Lower lobe of right lung (tissue), 2 donors: ENCODE data around the gene ZSWIM9. TPM values are rescaled to one million over a fixed set of nuclear protein-coding genes. Genes with fewer than 3 reads are reported as not detected.

Source experiments
- ATAC-seq, 2 donors: fragments of 200-7000 bp; cut with Tn5 transposase; one replicate each; pipeline ENCODE4 v1.9.1; 2020 to 2022; ENCODE audit warnings: mild to moderate bottlenecking in 2 of 2, moderate library complexity in 2 of 2
- DNase-seq: peaks from one replicate; pipeline ENCODE4 v3.0.0-alpha.2; 2020
- H3K27ac ChIP-seq: fragments of 200-600 bp; one replicate; pipeline ENCODE4 v1.8.0; 2022
- H3K27me3 ChIP-seq: fragments of 200-600 bp; one replicate; pipeline ENCODE4 v1.8.0; 2022; ENCODE audit warnings: low read depth
- H3K36me3 ChIP-seq: fragments of 200-600 bp; one replicate; pipeline ENCODE4 v1.8.0; 2022; ENCODE audit warnings: mild to moderate bottlenecking
- H3K4me1 ChIP-seq: fragments of 200-600 bp; one replicate; pipeline ENCODE4 v1.8.0; 2022
- H3K4me3 ChIP-seq: fragments of 200-600 bp; one replicate; pipeline ENCODE4 v1.8.0; 2022; ENCODE audit warnings: mild to moderate bottlenecking
- H3K9me3 ChIP-seq: fragments of 200-600 bp; one replicate; pipeline ENCODE4 v1.8.0; 2022
- CTCF ChIP-seq: fragments of 200-600 bp; IDR thresholded peaks from one replicate; pipeline ENCODE4 v1.8.0; 2022; ENCODE audit warnings: antibody characterized with exemption, mild to moderate bottlenecking
- intact Hi-C: fragments of 100-400 bp; cut with DNase I; formaldehyde crosslinking; loops from one replicate; pipeline ENCODE4 v1.11.0; 2022
- total RNA-seq: library from RNA; stranded (reverse); fragmentation: NEBNext Ultra II Directional; extraction: Animal tissue kit (Norgen Biotek cat#: 25700); gene quantifications from one replicate; pipeline ENCODE4 v1.2.1, GENCODE V29; 2021
- donor health status: DM: no; HTN: yes; CAD: no; lungs with severe emphysema.

ZSWIM9 gene
- total RNA-seq, 1 donor from 2014 or later = 7.7 TPM

- H3K4me3 ChIP-seq = no peak overlapping the region
- TF ChIP-seq CTCF = no peak
- H3K9me3 ChIP-seq = no peaks in the 10 kb centered on the region
- ATAC-seq (no peak), DNase-seq (no peak)
- H3K4me1 ChIP-seq = peaks cover 9% of the 10 kb centered on the region
- H3K36me3 ChIP-seq = peaks cover 38% of the 10 kb centered on the region
- H3K27me3 ChIP-seq = no peaks in the 10 kb centered on the region
- intact Hi-C loops = no loop called here
- no peak overlapping the region for H3K27ac ChIP-seq
Observed at GRCh38 chr19:48127561-48127960, 42.9 kb upstream of the ZSWIM9 start.

GRCh38 chr19:48133094-48133493 lies 37.4 kb upstream of the ZSWIM9 start:
- Histone ChIP-seq H3K36me3 (peaks cover 6% of the 10 kb centered on the region), H3K9me3 (no peaks in the 10 kb centered on the region), H3K4me3 (no peak overlapping the region), H3K4me1 (no peaks in the 10 kb centered on the region), H3K27ac (no peak overlapping the region), H3K27me3 (no peaks in the 10 kb centered on the region)
- DNase-seq (no peak), ATAC-seq (no peak)
- no peak for TF ChIP-seq CTCF
- intact Hi-C loops = no loop called here

- intact Hi-C loops = no loop called here
- TF ChIP-seq CTCF = no peak
- Histone ChIP-seq H3K27me3 (no peaks in the 10 kb centered on the region), H3K27ac (no peak overlapping the region), H3K4me1 (no peaks in the 10 kb centered on the region), H3K36me3 (no peaks in the 10 kb centered on the region), H3K4me3 (no peak overlapping the region), H3K9me3 (no peaks in the 10 kb centered on the region)
- ATAC-seq = no peak
- DNase-seq = no peak
Observed at GRCh38 chr19:48135411-48135810, 35.1 kb upstream of the ZSWIM9 start.

- no peaks in the 10 kb centered on the region for H3K27me3 ChIP-seq
- no peak overlapping the region for H3K4me3 ChIP-seq
- intact Hi-C loops = no loop called here
- DNase-seq (no peak), ATAC-seq (no peak)
- no peak for TF ChIP-seq CTCF
- H3K36me3 ChIP-seq = no peaks in the 10 kb centered on the region
- H3K9me3 ChIP-seq = no peaks in the 10 kb centered on the region
- no peak overlapping the region for H3K27ac ChIP-seq
- H3K4me1 ChIP-seq = no peaks in the 10 kb centered on the region
Observed at GRCh38 chr19:48136547-48136946, 33.9 kb upstream of the ZSWIM9 start.

- ATAC-seq (no peak), DNase-seq (no peak)
- Histone ChIP-seq H3K27ac (no peak overlapping the region), H3K4me1 (no peaks in the 10 kb centered on the region), H3K36me3 (no peaks in the 10 kb centered on the region), H3K9me3 (no peaks in the 10 kb centered on the region), H3K27me3 (no peaks in the 10 kb centered on the region), H3K4me3 (no peak overlapping the region)
- intact Hi-C loops = no loop called here
- no peak for TF ChIP-seq CTCF
Observed at GRCh38 chr19:48137411-48137810, 33.1 kb upstream of the ZSWIM9 start.

GRCh38 chr19:48139053-48139452 lies 31.4 kb upstream of the ZSWIM9 start:
- peaks cover 8% of the 10 kb centered on the region for H3K36me3 ChIP-seq
- no peaks in the 10 kb centered on the region for H3K9me3 ChIP-seq
- intact Hi-C loops = no loop called here
- H3K27ac ChIP-seq = no peak overlapping the region
- DNase-seq (no peak), ATAC-seq (no peak)
- no peaks in the 10 kb centered on the region for H3K27me3 ChIP-seq
- no peak for TF ChIP-seq CTCF
- H3K4me1 ChIP-seq = no peaks in the 10 kb centered on the region
- no peak overlapping the region for H3K4me3 ChIP-seq
